Measurements from ENCODE around the gene PKNOX2.

Gene PKNOX2

GRCh38 chr11:125147280-125147679 lies 17.3 kb upstream of the PKNOX2 start:
- H3K4me3 ChIP-seq (replicated peaks; ENCODE audit: low read depth, low read length) = no peak overlapping the region
- H3K27me3 ChIP-seq (replicated peaks; ENCODE audit: control insufficient read depth, insufficient read depth, low read length) = no peaks in the 10 kb centered on the region; the same call in none of the 2 replicates
- no peaks in the 10 kb centered on the region for H3K36me3 ChIP-seq (ENCODE audit: control insufficient read depth, insufficient read depth, low read length)
- TF ChIP-seq CTCF (IDR thresholded peaks at IDR 0.05; ENCODE audit: insufficient read depth, low read length, poor library complexity, severe bottlenecking) = no peak
- DNase-seq (ENCODE audit: extremely low read depth, insufficient read length) = no peak

GRCh38 chr11:125148011-125148410 lies 16.5 kb upstream of the PKNOX2 start:
- Histone ChIP-seq H3K36me3 (ENCODE audit: control insufficient read depth, insufficient read depth, low read length) (no peaks in the 10 kb centered on the region), H3K4me3 (replicated peaks; ENCODE audit: low read depth, low read length) (no peak overlapping the region), H3K27me3 (replicated peaks; ENCODE audit: control insufficient read depth, insufficient read depth, low read length) (no peaks in the 10 kb centered on the region; the same call in none of the 2 replicates)
- no peak for TF ChIP-seq CTCF (IDR thresholded peaks at IDR 0.05; ENCODE audit: insufficient read depth, low read length, poor library complexity, severe bottlenecking)
- DNase-seq (ENCODE audit: extremely low read depth, insufficient read length) = no peak

GRCh38 chr11:125148743-125149142 lies 15.8 kb upstream of the PKNOX2 start:
- Histone ChIP-seq H3K36me3 (ENCODE audit: control insufficient read depth, insufficient read depth, low read length) (no peaks in the 10 kb centered on the region), H3K4me3 (replicated peaks; ENCODE audit: low read depth, low read length) (no peak overlapping the region), H3K27me3 (replicated peaks; ENCODE audit: control insufficient read depth, insufficient read depth, low read length) (no peaks in the 10 kb centered on the region; the same call in none of the 2 replicates)
- TF ChIP-seq CTCF (IDR thresholded peaks at IDR 0.05; ENCODE audit: insufficient read depth, low read length, poor library complexity, severe bottlenecking) = no peak
- DNase-seq (ENCODE audit: extremely low read depth, insufficient read length) = no peak

GRCh38 chr11:125153837-125154236 lies 10.7 kb upstream of the PKNOX2 start:
- Histone ChIP-seq H3K36me3 (ENCODE audit: control insufficient read depth, insufficient read depth, low read length) (no peaks in the 10 kb centered on the region), H3K27me3 (replicated peaks; ENCODE audit: control insufficient read depth, insufficient read depth, low read length) (peaks cover 2% of the 10 kb centered on the region), H3K4me3 (replicated peaks; ENCODE audit: low read depth, low read length) (no peak overlapping the region)
- no peak for TF ChIP-seq CTCF (IDR thresholded peaks at IDR 0.05; ENCODE audit: insufficient read depth, low read length, poor library complexity, severe bottlenecking)
- DNase-seq (ENCODE audit: extremely low read depth, insufficient read length) = no peak

- H3K27me3 ChIP-seq (replicated peaks; ENCODE audit: control insufficient read depth, insufficient read depth, low read length) = peaks cover 2% of the 10 kb centered on the region
- no peak for TF ChIP-seq CTCF (IDR thresholded peaks at IDR 0.05; ENCODE audit: insufficient read depth, low read length, poor library complexity, severe bottlenecking)
- H3K36me3 ChIP-seq (ENCODE audit: control insufficient read depth, insufficient read depth, low read length) = no peaks in the 10 kb centered on the region
- DNase-seq (ENCODE audit: extremely low read depth, insufficient read length) = no peak
- H3K4me3 ChIP-seq (replicated peaks; ENCODE audit: low read depth, low read length) = no peak overlapping the region
Observed at GRCh38 chr11:125154378-125155099, 10.0 kb upstream of the PKNOX2 start.

- no peak for TF ChIP-seq CTCF (IDR thresholded peaks at IDR 0.05; ENCODE audit: insufficient read depth, low read length, poor library complexity, severe bottlenecking)
- no peak for DNase-seq (ENCODE audit: extremely low read depth, insufficient read length)
- H3K27me3 ChIP-seq (replicated peaks; ENCODE audit: control insufficient read depth, insufficient read depth, low read length) = peaks cover 2% of the 10 kb centered on the region
- no peak overlapping the region for H3K4me3 ChIP-seq (replicated peaks; ENCODE audit: low read depth, low read length)
- H3K36me3 ChIP-seq (ENCODE audit: control insufficient read depth, insufficient read depth, low read length) = no peaks in the 10 kb centered on the region
Observed at GRCh38 chr11:125155100-125155444, 9.5 kb upstream of the PKNOX2 start.
